Measurements from ENCODE around the gene DYSF.

The DYSF gene

GRCh38 chr2:71456617-71457016, 3.3 kb downstream of the DYSF start:
- no peak for DNase-seq (ENCODE audit: low read depth)

- DNase-seq (ENCODE audit: low read depth) = no peak
These were observed 4.0 kb downstream of the DYSF start for GRCh38 chr2:71457123-71457915.

DNA sequence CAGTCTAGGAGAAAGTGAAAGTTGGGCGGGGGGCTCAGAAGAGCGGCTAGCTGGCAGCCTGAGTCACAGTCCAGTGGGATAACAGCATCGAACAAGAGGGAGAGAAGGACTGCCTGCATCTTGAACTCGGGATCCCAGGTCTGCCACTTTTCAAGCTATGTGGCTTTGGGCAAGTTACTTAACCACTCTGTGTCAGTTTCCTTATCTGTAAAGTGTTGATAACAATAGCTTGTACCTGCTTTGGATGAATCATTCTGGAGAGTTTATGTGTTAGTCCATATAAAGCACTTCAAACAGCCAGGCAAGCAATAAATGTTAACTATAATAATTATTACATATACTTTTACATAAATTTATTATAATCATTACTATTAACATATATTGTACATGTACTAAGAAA, 4.6 kb downstream of the DYSF start:
- no peak for DNase-seq (ENCODE audit: low read depth)

GRCh38 chr2:71458413-71459083, 5.2 kb downstream of the DYSF start:
- DNase-seq (ENCODE audit: low read depth) = peak; percentile 70

GRCh38 chr2:71459084-71459431, 5.7 kb downstream of the DYSF start:
- no peak for DNase-seq (ENCODE audit: low read depth)

DNA sequence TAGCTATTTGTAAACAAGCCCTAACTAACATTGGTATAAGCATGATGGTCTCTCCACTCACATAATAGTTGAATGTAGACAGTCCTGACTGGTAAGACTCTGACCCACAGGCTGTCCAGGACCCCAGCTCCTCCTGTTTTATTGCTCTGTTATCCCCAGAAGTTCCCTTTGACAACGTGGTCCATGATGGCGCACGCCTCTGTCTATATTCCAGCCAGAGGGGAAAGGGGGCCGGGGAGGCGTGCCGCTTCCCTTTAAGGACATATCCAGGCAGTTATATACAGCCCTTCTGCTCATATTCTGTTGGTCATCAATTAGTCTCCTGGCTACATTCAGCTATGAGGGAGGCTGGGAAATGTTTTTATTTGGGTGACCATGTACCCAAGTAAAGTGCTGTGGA, 6.7 kb downstream of the DYSF start:
- no peak for DNase-seq (ENCODE audit: low read depth)

DNA sequence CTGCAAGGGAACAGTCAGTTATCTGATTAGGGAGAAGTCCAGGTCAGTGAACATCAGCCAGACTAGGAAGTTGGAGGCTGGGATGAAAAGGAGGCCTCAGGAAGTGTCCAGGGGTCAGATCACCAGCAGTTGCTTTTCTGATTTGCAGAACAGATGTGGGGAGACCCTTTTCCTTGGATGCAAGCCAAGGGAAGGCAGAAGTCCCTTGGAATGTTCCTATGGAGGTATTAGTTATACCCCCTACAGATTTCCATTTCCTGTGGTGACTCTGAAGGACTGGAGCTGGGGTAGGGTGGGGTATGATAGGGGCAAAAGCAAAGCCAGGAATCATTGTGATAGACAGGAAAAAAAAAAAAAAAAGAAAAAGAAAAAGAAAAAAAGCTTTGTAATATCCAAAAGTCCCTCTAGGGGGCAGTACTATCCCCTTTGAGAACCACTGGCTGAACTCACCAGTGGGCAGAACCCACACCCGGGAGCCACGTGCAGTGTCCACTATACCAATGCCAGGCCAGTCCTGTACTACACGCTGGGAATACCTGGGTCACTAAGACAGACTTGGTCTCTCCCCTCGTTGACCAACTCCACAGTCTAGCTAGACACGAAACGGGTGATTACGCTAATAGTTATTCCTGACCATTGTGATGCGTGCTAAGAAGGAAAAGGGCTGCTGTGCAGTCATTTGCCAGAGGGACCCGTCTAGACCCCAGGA, 7.4 kb downstream of the DYSF start:
- DNase-seq (ENCODE audit: low read depth) = peak; percentile 54

- no peak for DNase-seq (ENCODE audit: low read depth)
These were observed 7.9 kb downstream of the DYSF start for GRCh38 chr2:71461304-71461671.

DNA sequence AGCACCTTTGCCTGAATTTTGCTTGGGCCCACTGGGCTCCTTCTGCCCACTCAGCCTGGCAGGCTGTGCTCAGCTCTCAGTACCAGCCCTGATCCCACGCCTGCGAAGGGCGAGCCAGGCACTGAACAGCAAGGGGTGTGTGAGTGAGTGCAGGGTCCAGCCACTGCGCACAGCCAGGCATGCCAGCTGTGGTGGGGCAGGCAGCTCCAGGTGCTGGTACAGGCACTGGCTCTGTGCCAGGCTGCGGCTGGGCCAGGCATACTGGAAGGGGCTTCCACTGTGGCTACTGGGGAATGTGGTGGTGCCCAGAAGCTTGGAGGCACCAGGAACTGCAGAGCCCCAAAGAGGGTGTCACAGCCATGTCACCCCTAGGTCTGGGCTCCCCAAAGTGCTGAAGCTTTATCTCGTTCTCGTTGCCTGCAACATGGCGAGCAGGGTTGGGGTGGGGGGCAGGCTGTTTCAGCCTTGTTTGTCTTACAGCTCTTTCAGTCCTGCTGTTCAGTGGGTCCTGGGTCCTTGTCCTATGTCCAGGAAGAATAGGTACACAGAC, 8.8 kb downstream of the DYSF start:
- DNase-seq (ENCODE audit: low read depth) = no peak

GRCh38 chr2:71462641-71463341, 9.4 kb downstream of the DYSF start:
- no peak for DNase-seq (ENCODE audit: low read depth)

GRCh38 chr2:71463342-71463654, 9.9 kb downstream of the DYSF start:
- DNase-seq (ENCODE audit: low read depth) = no peak

GRCh38 chr2:71464389-71464788, 11.0 kb downstream of the DYSF start:
- DNase-seq (ENCODE audit: low read depth) = no peak

GRCh38 chr2:71465356-71465755, 12.0 kb downstream of the DYSF start:
- DNase-seq (ENCODE audit: low read depth) = no peak

DNA sequence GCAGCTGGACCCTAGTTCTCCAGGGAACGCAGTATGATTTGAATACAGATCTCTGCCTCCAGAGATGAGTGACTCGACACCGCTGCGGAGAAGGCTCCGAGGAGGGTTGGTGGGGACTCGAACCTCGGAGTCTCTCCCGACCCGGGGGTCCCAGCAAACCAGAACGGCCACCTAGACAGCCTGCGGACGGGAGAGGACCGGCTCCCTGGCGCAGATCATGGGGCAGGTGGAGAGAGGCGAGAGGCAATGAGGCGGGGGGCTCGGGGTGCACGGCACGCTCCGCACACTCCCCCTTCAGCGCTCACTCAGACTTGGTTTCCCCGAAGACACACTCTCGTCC, 12.6 kb downstream of the DYSF start:
- no peak for DNase-seq (ENCODE audit: low read depth)

DNA sequence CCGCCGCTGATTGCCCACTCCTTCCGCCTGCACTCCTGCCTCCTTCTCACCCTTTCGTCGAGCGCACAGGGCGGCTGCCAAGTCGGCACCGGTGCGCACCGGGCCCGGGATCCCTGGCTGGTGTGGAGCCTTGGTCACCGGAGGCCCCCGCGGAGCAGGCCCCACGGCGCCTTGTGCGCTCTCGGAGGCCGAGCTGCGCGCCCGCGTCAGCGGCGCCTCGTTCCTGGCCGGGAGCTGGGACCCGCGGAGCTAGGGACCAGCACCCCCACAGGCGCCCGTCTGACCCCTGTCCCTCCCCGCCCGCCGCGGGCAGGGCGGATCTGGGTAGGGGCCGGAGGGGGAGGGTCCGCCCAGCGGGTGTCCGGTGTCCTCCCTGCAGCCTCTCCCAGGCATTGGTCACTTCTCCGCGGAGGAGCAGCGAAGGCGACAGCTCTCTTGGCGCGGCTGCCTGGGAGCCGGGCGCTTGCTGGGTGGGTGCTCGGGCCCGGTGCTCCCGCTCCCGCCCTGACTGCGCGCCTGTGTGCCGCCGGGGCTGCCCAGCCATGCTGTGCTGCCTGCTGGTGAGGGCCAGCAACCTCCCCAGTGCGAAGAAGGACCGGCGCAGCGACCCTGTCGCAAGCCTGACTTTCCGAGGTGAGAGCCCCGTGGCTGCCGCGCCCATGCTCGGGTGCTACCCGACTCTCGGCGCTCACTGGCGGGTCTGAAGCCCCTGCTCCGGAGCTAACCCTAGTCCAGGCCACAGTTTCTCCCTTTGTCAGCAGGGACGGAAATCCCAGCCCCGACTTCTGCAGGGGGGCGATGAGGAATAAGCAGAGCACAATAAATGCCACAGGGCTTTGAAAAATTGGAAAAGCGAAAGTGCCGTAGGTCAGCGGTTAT, 13.2 kb downstream of the DYSF start:
- peak; percentile 54 for DNase-seq (ENCODE audit: low read depth)

GRCh38 chr2:71467180-71467815, 13.9 kb downstream of the DYSF start:
- DNase-seq (ENCODE audit: low read depth) = peak; percentile 28

- no peak for DNase-seq (ENCODE audit: low read depth)
These were observed 15.1 kb downstream of the DYSF start for GRCh38 chr2:71468279-71469015.

DNA sequence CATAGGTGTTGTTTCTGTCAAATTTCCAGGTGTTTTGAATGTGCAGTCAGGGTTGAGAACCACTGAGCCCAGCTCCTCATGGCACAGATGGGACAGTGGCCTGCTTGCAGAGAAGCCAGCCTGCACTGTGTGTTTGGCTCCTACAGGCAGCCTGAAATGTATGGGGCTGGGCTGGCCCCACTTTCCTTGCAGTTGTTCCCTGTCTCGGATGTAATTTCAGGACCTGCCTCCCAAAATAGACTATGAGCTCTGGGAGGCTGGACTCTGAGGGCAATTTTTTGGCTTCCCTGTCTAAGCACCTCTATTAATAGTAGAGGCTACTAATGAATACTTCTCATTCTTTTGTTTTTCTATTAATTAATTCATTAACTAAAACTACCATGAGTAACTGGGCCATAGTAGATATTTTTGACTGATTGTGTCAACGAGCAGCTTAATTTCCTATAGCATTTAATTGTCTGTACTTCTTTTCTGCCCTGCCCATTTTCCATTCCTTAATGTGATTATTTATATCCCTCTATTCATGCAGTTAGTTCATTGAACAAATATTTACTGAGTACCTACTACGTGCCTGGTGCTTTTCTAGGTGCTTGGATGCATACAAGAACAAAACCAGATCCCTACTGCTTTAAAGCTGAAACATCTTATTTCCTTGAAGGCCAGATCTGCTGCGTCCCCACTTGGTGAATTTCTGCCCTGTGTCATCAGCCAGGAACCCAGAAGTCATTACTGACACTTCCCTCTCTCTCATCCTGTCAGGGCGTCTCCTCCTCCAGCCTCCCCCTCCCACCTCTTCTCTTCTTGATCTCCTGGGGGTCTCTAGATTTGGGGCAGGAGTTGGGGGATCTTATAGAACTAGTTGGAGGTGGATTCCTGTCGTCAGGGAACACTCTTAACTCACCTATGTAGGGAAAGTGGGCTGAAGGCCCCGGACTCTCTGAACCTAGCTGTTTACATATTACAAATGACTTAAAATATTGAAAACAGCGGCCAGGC, 16.3 kb downstream of the DYSF start:
- no peak for DNase-seq (ENCODE audit: low read depth)

DNA sequence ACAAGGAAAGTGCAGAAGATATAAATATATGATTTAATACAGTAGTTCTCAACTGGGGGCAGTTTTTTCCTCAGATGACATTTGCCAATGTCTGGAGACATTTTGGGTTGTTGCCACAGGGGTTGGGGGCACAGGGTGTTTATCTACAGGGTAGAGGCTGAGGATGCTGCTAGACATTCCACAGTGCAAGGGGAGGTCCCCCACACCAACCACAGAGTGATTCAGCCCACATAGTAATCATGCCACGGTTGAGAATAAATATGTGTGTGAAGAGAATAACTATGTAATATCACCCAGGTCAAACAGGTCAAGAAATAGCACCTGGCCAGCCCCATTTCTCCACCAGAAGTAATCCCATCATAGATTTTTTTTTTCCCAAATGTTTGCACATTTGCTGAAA, 17.9 kb downstream of the DYSF start:
- peak; percentile 82 for DNase-seq (ENCODE audit: low read depth)
